MM.1S (cell line): ENCODE results near the gene ZNF268.

ENCODE experiments used
- DNase-seq: peaks from one replicate; pipeline ENCODE4 v3.0.0-alpha.2; 2015
- H2AFZ ChIP-seq: fragments of 300-600 bp; sonication (generic); 2 replicates; pipeline ENCODE4 v1.6.0; 2016; ENCODE audit warnings: antibody characterized with exemption, low read length
- H3F3A ChIP-seq: fragments of 300-600 bp; sonication (generic); 2 replicates; pipeline ENCODE4 v1.6.1; 2016; ENCODE audit warnings: mild to moderate bottlenecking, antibody characterized with exemption, low read length, moderate library complexity, mixed read lengths; ENCODE audit not compliant: insufficient read depth
- H3K27ac ChIP-seq: fragments of 300-600 bp; sonication (generic); 2 replicates; pipeline ENCODE4 v1.5.1; 2016; ENCODE audit warnings: mild to moderate bottlenecking, low read length
- H3K27me3 ChIP-seq: fragments of 300-600 bp; sonication (generic); replicated peaks from 2 replicates; pipeline ENCODE4 v1.6.0; 2016; ENCODE audit warnings: low read length; ENCODE audit not compliant: insufficient read depth
- H3K36me3 ChIP-seq: fragments of 300-600 bp; sonication (generic); replicated peaks from 2 replicates; pipeline ENCODE4 v1.6.1; 2016; ENCODE audit warnings: mild to moderate bottlenecking, low read length, mixed read lengths; ENCODE audit not compliant: insufficient read depth
- H3K4me1 ChIP-seq: fragments of 300-600 bp; sonication (generic); 2 replicates; pipeline ENCODE4 v1.6.1; 2016; ENCODE audit warnings: low read length, mixed read lengths
- H3K4me2 ChIP-seq: fragments of 300-600 bp; sonication (generic); 2 replicates; pipeline ENCODE4 v1.6.0; 2016; ENCODE audit warnings: low read depth, low read length
- H3K4me3 ChIP-seq: fragments of 300-600 bp; sonication (generic); 2 replicates; pipeline ENCODE4 v1.5.1; 2016; ENCODE audit warnings: low read length, mixed read lengths
- H3K79me2 ChIP-seq: fragments of 300-600 bp; sonication (generic); 2 replicates; pipeline ENCODE4 v1.6.1; 2016; ENCODE audit warnings: mixed run types, low read length, mixed read lengths
- H3K9ac ChIP-seq: fragments of 300-600 bp; sonication (generic); 2 replicates; pipeline ENCODE4 v1.6.1; 2016; ENCODE audit warnings: low read length, mixed read lengths
- H3K9me2 ChIP-seq: fragments of 300-600 bp; sonication (generic); replicated peaks from 2 replicates; pipeline ENCODE4 v1.6.1; 2016; ENCODE audit warnings: mild to moderate bottlenecking, low read length, mixed read lengths; ENCODE audit not compliant: insufficient read depth
- H3K9me3 ChIP-seq: fragments of 300-600 bp; sonication (generic); replicated peaks from 2 replicates; pipeline ENCODE4 v1.6.1; 2016; ENCODE audit warnings: mild to moderate bottlenecking, low read length, mixed read lengths; ENCODE audit not compliant: insufficient read depth
- H4K20me1 ChIP-seq: fragments of 300-600 bp; sonication (generic); 2 replicates; pipeline ENCODE4 v1.6.1; 2016; ENCODE audit warnings: mild to moderate bottlenecking, low read length, moderate library complexity, mixed read lengths; ENCODE audit not compliant: insufficient read depth
- CTCF ChIP-seq: fragments of 300-600 bp; sonication (generic); IDR thresholded peaks from 2 replicates; pipeline ENCODE4 v1.5.1; 2016; ENCODE audit warnings: antibody characterized with exemption, low read length, mixed read lengths
- EZH2 ChIP-seq: fragments of 300-600 bp; sonication (generic); optimal IDR thresholded peaks from 2 replicates; pipeline ENCODE3; 2017; ENCODE audit warnings: low read depth, mild to moderate bottlenecking, antibody characterized with exemption, low read length, mixed read lengths
- EZH2phosphoT487 ChIP-seq: fragments of 300-600 bp; sonication (generic); IDR thresholded peaks from 2 replicates; pipeline ENCODE4 v1.6.1; 2018; ENCODE audit warnings: antibody characterized with exemption, low read length

Gene ZNF268

GRCh38 chr12:133215724-133216123 lies 34.4 kb downstream of the ZNF268 start:
- Histone ChIP-seq H3K9me3 (no peaks in the 10 kb centered on the region), H2AFZ (no peak overlapping the region), H3K36me3 (no peaks in the 10 kb centered on the region), H3K9me2 (no peaks in the 10 kb centered on the region), H3K4me2 (no peak overlapping the region), H3K4me3 (no peak overlapping the region), H3K9ac (no peak overlapping the region), H3K79me2 (no peaks in the 10 kb centered on the region), H3K27ac (no peak overlapping the region), H3K27me3 (no peaks in the 10 kb centered on the region), H3F3A (no peaks in the 10 kb centered on the region), H3K4me1 (no peaks in the 10 kb centered on the region), H4K20me1 (no peaks in the 10 kb centered on the region)
- no peak for DNase-seq
- TF ChIP-seq EZH2: no peak
- no peak for TF ChIP-seq CTCF
- no peak for TF ChIP-seq EZH2phosphoT487

GRCh38 chr12:133217219-133217618 lies 35.9 kb downstream of the ZNF268 start:
- no peaks in the 10 kb centered on the region for H3K9me3 ChIP-seq

DNA sequence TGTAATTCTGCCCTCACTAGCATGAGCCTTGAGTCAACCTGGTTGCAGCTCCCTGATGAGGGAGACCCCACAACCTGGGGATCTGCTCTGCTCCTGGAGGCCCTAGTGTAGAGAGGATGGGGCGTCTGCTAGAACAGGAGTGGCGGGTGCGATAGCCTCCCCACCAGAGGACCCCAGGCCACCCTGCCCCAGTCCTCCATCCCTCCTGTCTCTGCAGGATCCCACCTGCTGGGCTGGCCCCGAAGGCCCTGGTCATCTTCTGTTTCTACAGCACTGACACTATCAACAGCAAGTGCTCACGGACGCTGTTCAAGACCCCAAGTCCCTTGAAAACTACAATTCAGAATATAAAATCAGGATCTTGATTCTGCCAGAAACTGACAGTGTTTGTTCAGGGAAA lies 39.2 kb downstream of the ZNF268 start:
- no peaks in the 10 kb centered on the region for H3K79me2 ChIP-seq
- H3K4me1 ChIP-seq: no peaks in the 10 kb centered on the region
- no peak overlapping the region for H3K9ac ChIP-seq
- DNase-seq: no peak
- no peaks in the 10 kb centered on the region for H3F3A ChIP-seq
- no peaks in the 10 kb centered on the region for H3K9me3 ChIP-seq
- H3K9me2 ChIP-seq: no peaks in the 10 kb centered on the region
- H3K4me3 ChIP-seq: no peak overlapping the region
- no peaks in the 10 kb centered on the region for H3K27me3 ChIP-seq
- no peak overlapping the region for H3K4me2 ChIP-seq
- TF ChIP-seq EZH2 (no peak), EZH2phosphoT487 (no peak), CTCF (no peak)
- no peak overlapping the region for H2AFZ ChIP-seq
- no peaks in the 10 kb centered on the region for H3K36me3 ChIP-seq
- H4K20me1 ChIP-seq: no peaks in the 10 kb centered on the region
- no peak overlapping the region for H3K27ac ChIP-seq

More at GRCh38 chr12:133217219-133217618, 35.9 kb downstream of the ZNF268 start:
- Histone ChIP-seq H3K79me2 (no peaks in the 10 kb centered on the region), H2AFZ (no peak overlapping the region), H3K4me2 (no peak overlapping the region), H3K27ac (no peak overlapping the region), H3K27me3 (no peaks in the 10 kb centered on the region), H3F3A (no peaks in the 10 kb centered on the region), H4K20me1 (no peaks in the 10 kb centered on the region), H3K9me2 (no peaks in the 10 kb centered on the region), H3K9ac (no peak overlapping the region), H3K4me1 (no peaks in the 10 kb centered on the region), H3K4me3 (no peak overlapping the region), H3K36me3 (no peaks in the 10 kb centered on the region)
- no peak for DNase-seq
- no peak for TF ChIP-seq EZH2phosphoT487
- no peak for TF ChIP-seq EZH2
- no peak for TF ChIP-seq CTCF
